HG02938 (cell line): Measurements from ENCODE around the gene MRGPRE.
"Not testable (repeated sequence)": the region's sequence is repeated elsewhere in the genome, so short reads cannot be mapped to it uniquely, and the experiment has no call there.

Experiments
- ATAC-seq: cut with Tn5 transposase; IDR thresholded peaks from one replicate; pipeline ENCODE4 v1.9.1; 2021; ENCODE audit warnings: mild to moderate bottlenecking, moderate library complexity; ENCODE audit not compliant: unreplicated experiment

The MRGPRE gene

GRCh38 chr11:3231851-3232744 is at the start of gene MRGPRE:
Gene MRGPRE (minus strand): TSS chr11:3232417. CDS start chr11:3228799, 3,618 bp downstream.
- ATAC-seq: no peak

- ATAC-seq: not testable (repeated sequence)
Measured at GRCh38 chr11:3281146-3281545, 48.9 kb upstream of the MRGPRE start.

- not testable (repeated sequence) for ATAC-seq
Measured at GRCh38 chr11:3280662-3281061, 48.4 kb upstream of the MRGPRE start.

GRCh38 chr11:3278922-3279321 is 46.7 kb upstream of the MRGPRE start:
- not testable (repeated sequence) for ATAC-seq

- ATAC-seq: not testable (repeated sequence)
Measured at GRCh38 chr11:3273629-3274028, 41.4 kb upstream of the MRGPRE start.

- not testable (repeated sequence) for ATAC-seq
Measured at GRCh38 chr11:3262548-3262947, 30.3 kb upstream of the MRGPRE start.

GRCh38 chr11:3261831-3262230 is 29.6 kb upstream of the MRGPRE start:
- not testable (repeated sequence) for ATAC-seq

- ATAC-seq: not testable (repeated sequence)
Measured at GRCh38 chr11:3257509-3257908, 25.3 kb upstream of the MRGPRE start.

GRCh38 chr11:3255241-3255640 is 23.0 kb upstream of the MRGPRE start:
- ATAC-seq: not testable (repeated sequence)

- ATAC-seq: not testable (repeated sequence)
Measured at GRCh38 chr11:3254773-3255172, 22.6 kb upstream of the MRGPRE start.

- ATAC-seq: no peak
Measured at GRCh38 chr11:3245071-3245470, 12.9 kb upstream of the MRGPRE start.

GRCh38 chr11:3243880-3244279 is 11.7 kb upstream of the MRGPRE start:
- ATAC-seq: no peak

- ATAC-seq: no peak
Measured at GRCh38 chr11:3237119-3237518, 4.9 kb upstream of the MRGPRE start.

- ATAC-seq: no peak
Measured at GRCh38 chr11:3234846-3235245, 2.6 kb upstream of the MRGPRE start.

GRCh38 chr11:3232956-3233355 is 739 bp upstream of the MRGPRE start:
- ATAC-seq: no peak

- no peak for ATAC-seq
Measured at GRCh38 chr11:3231550-3231850, 717 bp downstream of the MRGPRE start.

- no peak for ATAC-seq
Measured at GRCh38 chr11:3230636-3231549, 1.3 kb downstream of the MRGPRE start.

GRCh38 chr11:3229673-3230630 is 2.3 kb downstream of the MRGPRE start:
- no peak for ATAC-seq

GRCh38 chr11:3228445-3228829 is 3.8 kb downstream of the MRGPRE start:
- no peak for ATAC-seq

GRCh38 chr11:3227568-3228444 is 4.4 kb downstream of the MRGPRE start:
- ATAC-seq: no peak
